Measurements from ENCODE around the gene CIDEA. TPM values are rescaled to one million over a fixed set of nuclear protein-coding genes. Genes with fewer than 3 reads are reported as not detected.

Gene CIDEA
- total and polyA plus RNA-seq, 2 donors from 2014 or later = not detected

DNA sequence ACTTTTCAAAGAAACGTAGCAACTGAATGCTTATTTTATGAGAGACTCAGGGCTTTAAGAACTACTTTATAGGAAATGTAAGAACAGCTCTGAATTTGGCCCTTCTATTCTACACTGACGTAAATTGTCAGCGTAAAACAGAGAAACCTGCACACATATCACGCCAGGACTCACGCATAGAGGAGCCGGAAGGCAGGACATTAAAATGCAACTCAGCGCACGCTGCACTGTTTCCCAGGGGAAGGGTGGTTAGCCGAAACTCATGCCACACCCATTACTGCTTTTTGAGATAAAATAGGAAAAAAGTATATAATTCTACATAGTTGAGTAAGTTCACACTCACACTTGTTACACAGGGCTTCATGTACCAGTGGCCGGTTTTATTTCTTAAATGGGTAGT, 61.3 kb downstream of the CIDEA start:
- intact Hi-C loops (cut with DNase I) = no loop called here
- H3K27ac ChIP-seq (ENCODE audit: low read depth in 2 of 2, low read length in 2 of 2) = no peak overlapping the region
- H3K4me1 ChIP-seq (ENCODE audit: control insufficient read depth in 2 of 3, insufficient read depth in 2 of 3, low read depth in 1 of 3, low read length in 3 of 3) = no peaks in the 10 kb centered on the region
- no peak overlapping the region for H3K9ac ChIP-seq (ENCODE audit: low read length in 3 of 3)
- TF ChIP-seq, protein P1, sequence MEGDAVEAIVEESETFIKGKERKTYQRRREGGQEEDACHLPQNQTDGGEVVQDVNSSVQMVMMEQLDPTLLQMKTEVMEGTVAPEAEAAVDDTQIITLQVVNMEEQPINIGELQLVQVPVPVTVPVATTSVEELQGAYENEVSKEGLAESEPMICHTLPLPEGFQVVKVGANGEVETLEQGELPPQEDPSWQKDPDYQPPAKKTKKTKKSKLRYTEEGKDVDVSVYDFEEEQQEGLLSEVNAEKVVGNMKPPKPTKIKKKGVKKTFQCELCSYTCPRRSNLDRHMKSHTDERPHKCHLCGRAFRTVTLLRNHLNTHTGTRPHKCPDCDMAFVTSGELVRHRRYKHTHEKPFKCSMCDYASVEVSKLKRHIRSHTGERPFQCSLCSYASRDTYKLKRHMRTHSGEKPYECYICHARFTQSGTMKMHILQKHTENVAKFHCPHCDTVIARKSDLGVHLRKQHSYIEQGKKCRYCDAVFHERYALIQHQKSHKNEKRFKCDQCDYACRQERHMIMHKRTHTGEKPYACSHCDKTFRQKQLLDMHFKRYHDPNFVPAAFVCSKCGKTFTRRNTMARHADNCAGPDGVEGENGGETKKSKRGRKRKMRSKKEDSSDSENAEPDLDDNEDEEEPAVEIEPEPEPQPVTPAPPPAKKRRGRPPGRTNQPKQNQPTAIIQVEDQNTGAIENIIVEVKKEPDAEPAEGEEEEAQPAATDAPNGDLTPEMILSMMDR (IDR thresholded peaks at IDR 0.05; ENCODE audit: borderline replicate concordance, extremely low read depth, insufficient read depth) = no peak
- H3K9me3 ChIP-seq (ENCODE audit: control insufficient read depth in 2 of 3, insufficient read depth in 1 of 3, low read length in 3 of 3) = peaks cover 0 to 8% (median 2%) of the 10 kb centered on the region in 3 donors
- no peak for DNase-seq
- FAIRE-seq = no peak
- H3K4me3 ChIP-seq (ENCODE audit: low read length in 3 of 3) = no peak overlapping the region
- H3K27me3 ChIP-seq (ENCODE audit: control insufficient read depth, insufficient read depth, low read length) = no peaks in the 10 kb centered on the region
- peaks cover 0 to 10% (median 2%) of the 10 kb centered on the region in 3 donors for H3K36me3 ChIP-seq (ENCODE audit: control insufficient read depth in 2 of 3, insufficient read depth in 3 of 3, low read length in 3 of 3)

GRCh38 chr18:12315911-12316310, 61.8 kb downstream of the CIDEA start:
- Histone ChIP-seq H3K4me3 (ENCODE audit: low read length in 3 of 3) (no peak overlapping the region), H3K9me3 (ENCODE audit: control insufficient read depth in 2 of 3, insufficient read depth in 1 of 3, low read length in 3 of 3) (peaks cover 0 to 8% (median 2%) of the 10 kb centered on the region in 3 donors), H3K36me3 (ENCODE audit: control insufficient read depth in 2 of 3, insufficient read depth in 3 of 3, low read length in 3 of 3) (peaks cover 0 to 14% (median 2%) of the 10 kb centered on the region in 3 donors), H3K9ac (ENCODE audit: low read length in 3 of 3) (no peak overlapping the region), H3K4me1 (ENCODE audit: control insufficient read depth in 2 of 3, insufficient read depth in 2 of 3, low read depth in 1 of 3, low read length in 3 of 3) (no peaks in the 10 kb centered on the region), H3K27me3 (ENCODE audit: control insufficient read depth, insufficient read depth, low read length) (no peaks in the 10 kb centered on the region), H3K27ac (ENCODE audit: low read depth in 2 of 2, low read length in 2 of 2) (no peak overlapping the region)
- intact Hi-C loops (cut with DNase I) = no loop called here
- DNase-seq (no peak), FAIRE-seq (no peak)
- TF ChIP-seq, protein P1 (IDR thresholded peaks at IDR 0.05; ENCODE audit: borderline replicate concordance, extremely low read depth, insufficient read depth) = no peak

DNA sequence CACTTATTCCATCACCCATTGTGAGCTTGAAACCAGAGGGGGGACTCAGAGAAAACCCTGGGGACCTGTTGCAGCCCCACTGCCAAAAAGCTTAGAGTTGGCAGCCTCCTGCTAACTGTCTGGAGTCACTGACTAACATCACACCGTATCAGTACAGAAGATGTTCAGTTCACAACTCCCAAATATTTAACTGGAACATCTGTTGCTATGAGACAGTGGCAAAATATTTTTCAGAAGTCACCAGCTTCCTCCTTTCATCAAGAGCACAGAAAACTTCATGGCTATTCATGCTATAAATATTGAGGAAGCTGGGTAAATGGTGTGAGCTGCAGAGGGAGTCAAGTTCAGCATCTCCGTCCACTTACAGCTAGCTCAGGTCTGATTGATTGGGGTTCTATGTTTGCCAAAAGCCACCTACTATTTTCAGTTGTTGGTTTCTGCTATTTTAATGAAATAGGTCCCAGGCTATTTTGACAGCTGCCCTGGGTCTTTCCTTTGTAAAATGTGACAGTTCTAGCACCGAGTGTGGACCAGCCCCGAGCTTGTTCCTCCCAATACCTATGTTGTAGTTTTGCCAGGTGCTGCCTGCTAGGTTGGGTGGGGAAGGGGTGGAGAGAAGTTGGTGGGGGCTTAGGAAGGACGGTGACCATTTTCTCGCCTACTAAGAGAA, 63.6 kb downstream of the CIDEA start:
- FAIRE-seq = no peak
- Histone ChIP-seq H3K9ac (ENCODE audit: low read length in 3 of 3) (no peak overlapping the region), H3K4me1 (ENCODE audit: control insufficient read depth in 2 of 3, insufficient read depth in 2 of 3, low read depth in 1 of 3, low read length in 3 of 3) (no peaks in the 10 kb centered on the region)

More for the DNA sequence above, 63.6 kb downstream of the CIDEA start:
- no peak overlapping the region for H3K27ac ChIP-seq (ENCODE audit: low read depth in 2 of 2, low read length in 2 of 2)
- H3K4me3 ChIP-seq (ENCODE audit: low read length in 3 of 3) = no peak overlapping the region
- TF ChIP-seq, protein P1 (IDR thresholded peaks at IDR 0.05; ENCODE audit: borderline replicate concordance, extremely low read depth, insufficient read depth) = no peak
- intact Hi-C loops (cut with DNase I) = no loop called here
- peaks cover 0 to 11% (median 3%) of the 10 kb centered on the region in 3 donors for H3K36me3 ChIP-seq (ENCODE audit: control insufficient read depth in 2 of 3, insufficient read depth in 3 of 3, low read length in 3 of 3)
- no peaks in the 10 kb centered on the region for H3K9me3 ChIP-seq (ENCODE audit: control insufficient read depth in 2 of 3, insufficient read depth in 1 of 3, low read length in 3 of 3)
- DNase-seq = peak in 1 of 5 donors; percentile 44
- no peaks in the 10 kb centered on the region for H3K27me3 ChIP-seq (ENCODE audit: control insufficient read depth, insufficient read depth, low read length)
